H1 (cell line): ENCODE results near the gene PHLPP1. TPM values are rescaled to one million over a fixed set of nuclear protein-coding genes. Genes with fewer than 3 reads are reported as not detected.

ENCODE experiments used
- CTCF ChIA-PET: fragments of 300-600 bp; sonication (Branson Sonifier 250); formaldehyde crosslinking; loops from one replicate; lab custom pipeline; 2021; ENCODE audit not compliant: partially characterized antibody; lab: Charles Lee
- POLR2A ChIA-PET: fragments of 300-600 bp; sonication (Branson Sonifier 250); formaldehyde crosslinking; loops from one replicate; lab custom pipeline; 2021; ENCODE audit warnings: inconsistent platforms; ENCODE audit not compliant: partially characterized antibody; lab: Charles Lee
- DNase-seq, 2 experiments: peaks; one replicate each; pipeline versions ENCODE4 v3.0.0 to v3.0.0-alpha.2; 2010 to 2022; ENCODE audit warnings: low spot score in 2 of 2, low read depth in 1 of 2, mixed read lengths in 1 of 2
- FAIRE-seq: peaks from 2 replicates; lab custom pipeline; 2011; peaks lifted over from hg19 to GRCh38; lab: Jason Lieb, UNC
- H2AFZ ChIP-seq: 2 replicates; pipeline ENCODE4 v1.8.1; 2012; ENCODE audit warnings: low read length, inconsistent platforms
- H2AK5ac ChIP-seq: 2 replicates; pipeline ENCODE4 v1.6.1; 2013; ENCODE audit warnings: low read depth, low read length
- H2BK120ac ChIP-seq: replicated peaks from 2 replicates; pipeline ENCODE3; 2013; ENCODE audit warnings: low read depth, low read length, inconsistent platforms
- H2BK12ac ChIP-seq: 2 replicates; pipeline ENCODE4 v1.6.1; 2013; ENCODE audit warnings: low read depth, low read length
- H2BK15ac ChIP-seq: 2 replicates; pipeline ENCODE4 v1.6.1; 2013; ENCODE audit warnings: low read length
- H2BK20ac ChIP-seq: 2 replicates; pipeline ENCODE4 v1.6.1; 2013; ENCODE audit warnings: low read length
- H2BK5ac ChIP-seq: 2 replicates; pipeline ENCODE4 v1.6.1; 2013; ENCODE audit warnings: low read depth, low read length
- H3K14ac ChIP-seq: 2 replicates; pipeline ENCODE4 v1.6.1; 2013; ENCODE audit warnings: inconsistent platforms; ENCODE audit not compliant: insufficient read length
- H3K18ac ChIP-seq: 2 replicates; pipeline ENCODE4 v1.6.1; 2013; ENCODE audit warnings: low read length; ENCODE audit errors: extremely low read depth
- H3K23ac ChIP-seq: 2 replicates; pipeline ENCODE4 v1.6.1; 2013; ENCODE audit warnings: inconsistent platforms; ENCODE audit not compliant: insufficient read length
- H3K23me2 ChIP-seq: 2 replicates; pipeline ENCODE4 v1.6.1; 2013; ENCODE audit warnings: low read depth, low read length
- H3K27ac ChIP-seq: 2 replicates; pipeline ENCODE4 v1.6.1; 2011; ENCODE audit warnings: low read depth, low read length, inconsistent platforms
- H3K27me3 ChIP-seq, 4 experiments: replicated peaks in 1 of 4; 1 replicate in 1 of 4; 2 replicates in 3 of 4; pipeline versions ENCODE4 v1.6.1 to v1.8.1; 2011 to 2013; ENCODE audit warnings: low read length in 3 of 4, mild to moderate bottlenecking in 3 of 4, inconsistent platforms in 2 of 4, mixed read lengths in 2 of 4, moderate library complexity in 1 of 4; ENCODE audit not compliant: control insufficient read depth in 3 of 4, insufficient read depth in 3 of 4; ENCODE audit errors: extremely low read depth in 1 of 4
- H3K36me3 ChIP-seq, 4 experiments: 2 replicates each; pipeline versions ENCODE4 v1.6.1 to v1.8.1; 2011 to 2013; ENCODE audit warnings: mild to moderate bottlenecking in 4 of 4, low read length in 3 of 4, moderate library complexity in 2 of 4, control low read depth in 1 of 4, inconsistent platforms in 1 of 4; ENCODE audit not compliant: insufficient read depth in 4 of 4, control insufficient read depth in 2 of 4
- H3K4ac ChIP-seq: replicated peaks from 2 replicates; pipeline ENCODE3; 2013; ENCODE audit warnings: low read length, low read depth, mixed read lengths, inconsistent platforms; ENCODE audit not compliant: insufficient read length
- H3K4me1 ChIP-seq, 4 experiments: replicated peaks in 1 of 4; 1 replicate in 1 of 4; 2 replicates in 3 of 4; pipeline versions ENCODE4 v1.6.1 to v1.8.1; 2011 to 2013; ENCODE audit warnings: low read length in 3 of 4, inconsistent platforms in 2 of 4, mixed read lengths in 1 of 4; ENCODE audit not compliant: insufficient read depth in 4 of 4, control insufficient read depth in 3 of 4
- H3K4me2 ChIP-seq, 2 experiments: 2 replicates each; pipeline versions ENCODE4 v1.6.1 to v1.8.1; 2011 to 2013; ENCODE audit warnings: low read depth in 2 of 2, low read length in 2 of 2, control low read depth in 1 of 2, inconsistent platforms in 1 of 2, mild to moderate bottlenecking in 1 of 2; ENCODE audit not compliant: insufficient read depth in 1 of 2
- H3K4me3 ChIP-seq, 4 experiments: fragments of 200-600, 300-600 bp in 1 of 4; sonication (generic), shearing (Covaris generic), sonication (Bioruptor Twin) in 1 of 4; 2 replicates each; pipeline versions ENCODE4 v1.5.1 to v1.8.1; 2011 to 2016; ENCODE audit warnings: low read length in 4 of 4, low read depth in 3 of 4, control low read depth in 2 of 4, inconsistent platforms in 2 of 4, mild to moderate bottlenecking in 2 of 4, mixed read lengths in 1 of 4, moderate library complexity in 1 of 4; ENCODE audit not compliant: insufficient read depth in 2 of 4; ENCODE audit errors: extremely low read depth in 1 of 4
- H3K56ac ChIP-seq: replicated peaks from 2 replicates; pipeline ENCODE3; 2013; ENCODE audit warnings: low read depth, mild to moderate bottlenecking, mixed read lengths, low read length, inconsistent platforms; ENCODE audit not compliant: insufficient read length
- H3K79me1 ChIP-seq: 2 replicates; pipeline ENCODE4 v1.6.1; 2013; ENCODE audit warnings: low read depth, low read length, control low read depth
- H3K79me2 ChIP-seq, 2 experiments: 2 replicates each; pipeline versions ENCODE4 v1.6.1 to v1.8.1; 2012 to 2013; ENCODE audit warnings: low read length in 2 of 2, mild to moderate bottlenecking in 2 of 2, inconsistent platforms in 1 of 2; ENCODE audit not compliant: insufficient read depth in 2 of 2, control insufficient read depth in 1 of 2
- H3K9ac ChIP-seq, 4 experiments: replicated peaks in 1 of 4; 1 replicate in 1 of 4; 2 replicates in 3 of 4; pipeline versions ENCODE4 v1.6.1 to v1.8.1; 2011 to 2013; ENCODE audit warnings: low read depth in 3 of 4, low read length in 3 of 4, control low read depth in 2 of 4, mild to moderate bottlenecking in 2 of 4, moderate library complexity in 2 of 4, inconsistent platforms in 1 of 4; ENCODE audit errors: extremely low read depth in 1 of 4
- H3K9me3 ChIP-seq, 2 experiments: 2 replicates each; pipeline versions ENCODE4 v1.6.1 to v1.8.1; 2012 to 2013; ENCODE audit warnings: mild to moderate bottlenecking in 2 of 2, moderate library complexity in 2 of 2, control low read depth in 1 of 2, inconsistent platforms in 1 of 2, low read depth in 1 of 2, low read length in 1 of 2, mixed read lengths in 1 of 2; ENCODE audit not compliant: insufficient read depth in 2 of 2
- H4K20me1 ChIP-seq, 2 experiments: replicated peaks in 1 of 2; 2 replicates each; pipeline versions ENCODE3 to v1.8.1; 2011 to 2013; ENCODE audit warnings: inconsistent platforms in 2 of 2, low read length in 2 of 2, mild to moderate bottlenecking in 1 of 2; ENCODE audit not compliant: insufficient read depth in 2 of 2, control insufficient read depth in 1 of 2
- H4K5ac ChIP-seq: 2 replicates; pipeline ENCODE4 v1.6.1; 2013; ENCODE audit warnings: low read length, low read depth, mixed read lengths, inconsistent platforms; ENCODE audit not compliant: insufficient read length
- H4K8ac ChIP-seq: 2 replicates; pipeline ENCODE4 v1.8.0; 2013; ENCODE audit warnings: mild to moderate bottlenecking, moderate library complexity, low read length, inconsistent platforms; ENCODE audit not compliant: insufficient read depth; ENCODE audit errors: extremely low read depth
- H4K91ac ChIP-seq: replicated peaks from 2 replicates; pipeline ENCODE3; 2013; ENCODE audit warnings: low read length, mixed read lengths, inconsistent platforms; ENCODE audit not compliant: insufficient read length
- CREB1 ChIP-seq: IDR thresholded peaks from 2 replicates; pipeline ENCODE4 v1.6.1; 2012; ENCODE audit warnings: inconsistent platforms
- HDAC2 ChIP-seq, 2 experiments: fragments of 300-600 bp in 1 of 2; sonication (generic) in 1 of 2; IDR thresholded peaks; 2 replicates each; pipeline ENCODE4 v1.6.1; 2011 to 2012; ENCODE audit warnings: low read depth in 2 of 2, low read length in 2 of 2, mild to moderate bottlenecking in 2 of 2, moderate library complexity in 2 of 2, borderline replicate concordance in 1 of 2, inconsistent platforms in 1 of 2
- POLR2A ChIP-seq, 2 experiments: IDR thresholded peaks; 1 replicate in 1 of 2; 2 replicates in 1 of 2; pipeline ENCODE4 v1.6.1; 2011; ENCODE audit warnings: low read depth in 2 of 2, low read length in 2 of 2, mild to moderate bottlenecking in 2 of 2; ENCODE audit errors: control extremely low read depth in 1 of 2
- RFX5 ChIP-seq: IDR thresholded peaks from 2 replicates; pipeline ENCODE4 v1.6.1; 2011; ENCODE audit warnings: low read depth, low read length, improper control_type of control experiment, borderline replicate concordance
- RXRA ChIP-seq: IDR thresholded peaks from 2 replicates; pipeline ENCODE4 v1.6.1; 2011; ENCODE audit warnings: low read depth, mild to moderate bottlenecking, low read length, moderate library complexity; ENCODE audit not compliant: insufficient read depth
- SAP30 ChIP-seq: fragments of 300-600 bp; sonication (generic); IDR thresholded peaks from 2 replicates; pipeline ENCODE4 v1.7.1; 2012; ENCODE audit warnings: low read length, moderate library complexity, mild to moderate bottlenecking, inconsistent platforms; ENCODE audit not compliant: insufficient read depth, insufficient replicate concordance
- SIN3A ChIP-seq, 2 experiments: IDR thresholded peaks in 1 of 2; conservative IDR thresholded peaks in 1 of 2; 2 replicates each; pipeline ENCODE4 v1.6.1; 2011 to 2012; ENCODE audit warnings: low read length in 2 of 2, improper control_type of control experiment in 1 of 2, low read depth in 1 of 2, mild to moderate bottlenecking in 1 of 2
- SRF ChIP-seq: IDR thresholded peaks from 2 replicates; pipeline ENCODE4 v1.6.1; 2011; ENCODE audit warnings: mild to moderate bottlenecking, low read depth, low read length, moderate library complexity
- TAF1 ChIP-seq: IDR thresholded peaks from 2 replicates; pipeline ENCODE4 v1.6.1; 2011; ENCODE audit warnings: mild to moderate bottlenecking, low read depth, low read length
- TCF12 ChIP-seq: IDR thresholded peaks from 2 replicates; pipeline ENCODE4 v1.6.1; 2011; ENCODE audit warnings: low read depth, mild to moderate bottlenecking, low read length
- WGBS, 2 experiments: shearing (Covaris generic) in 1 of 2; methylation state at CpG; one replicate each; pipeline versions ENCODE4 v1.1.6 to v1.1.7; 2013 to 2015; ENCODE audit warnings: low lambda C conversion rate in 2 of 2, mixed read lengths in 2 of 2, inconsistent platforms in 1 of 2, low coverage in 1 of 2, missing lambda C conversion rate in 1 of 2; ENCODE audit not compliant: insufficient replicate concordance in 2 of 2, insufficient coverage in 1 of 2, insufficient read length in 1 of 2; ENCODE audit errors: extremely low coverage in 1 of 2, missing lambda C conversion rate in 1 of 2; 5-methylcytosine and 5-hydroxymethylcytosine counted together
- polyA plus RNA-seq, 7 experiments: library from polyadenylated mRNA; depleted of rRNA in 3 of 7; stranded (reverse) in 5 of 7; unstranded in 2 of 7; fragments of >200 nt in 5 of 7; fragments of 200-250 nt in 2 of 7; gene quantifications; 1 replicate in 5 of 7; 2 replicates in 1 of 7; 4 replicates in 1 of 7; pipeline versions ENCODE4 v1.2.1 to v1.2.3, GENCODE V29; 2011 to 2013; ENCODE audit warnings: missing spikeins in 2 of 7, mixed read lengths in 2 of 7
- total RNA-seq: library from RNA; stranded (reverse); fragmentation: NEBNext Ultra II Directional; extraction: Animal tissue kit (Norgen Biotek cat#: 25700); gene quantifications from 2 replicates; pipeline ENCODE4 v1.2.1, GENCODE V29; 2021

Gene PHLPP1
- total and polyA plus RNA-seq, 2 of the 8 experiments (the other 6 are each of a cell fraction or from before 2014, with no cell fraction given), result 28.0 to 66.3 TPM

- WGBS, 2 experiments, result 1% methylated on average over 16 of the region's 16 CpGs; no CpG with 5 or more reads in 1 of the 2 experiments
- H4K8ac ChIP-seq, result no peak overlapping the region
- no peaks in the 10 kb centered on the region for H3K79me1 ChIP-seq
- no peak overlapping the region for H3K14ac ChIP-seq
- no peak overlapping the region for H3K56ac ChIP-seq
- no peak overlapping the region for H3K23ac ChIP-seq
- no peak overlapping the region for H4K5ac ChIP-seq
- H3K9me3 ChIP-seq, result no peaks in the 10 kb centered on the region
- no peak overlapping the region for H2BK20ac ChIP-seq
- H2BK12ac ChIP-seq, result no peak overlapping the region
- H2AFZ ChIP-seq, result no peak overlapping the region
- peaks cover 8 to 18% of the 10 kb centered on the region in 2 experiments for H4K20me1 ChIP-seq
- H3K9ac ChIP-seq, result peak overlapping the region in 3 of 4 experiments; percentile 35 to 72 (median 68); a peak in 4 of 7 replicates
- peaks cover 7% of the 10 kb centered on the region for H3K23me2 ChIP-seq
- peak overlapping the region; percentile 63 to 81 (median 76) for H3K4me3 ChIP-seq
- H2BK120ac ChIP-seq, result no peak overlapping the region
- no peak overlapping the region for H3K4ac ChIP-seq
- H3K27ac ChIP-seq, result no peak overlapping the region
- CTCF ChIA-PET, result interaction anchor here (0.6 to 2.4 kb wide), 8 partner anchors 34 to 227 kb away, joined by 3 to 10 read pairs (median 4); no protein-coding TSS in a partner anchor
- H4K91ac ChIP-seq, result peak overlapping the region; percentile 25
- no peak overlapping the region for H3K18ac ChIP-seq
- no peak for DNase-seq
- no peak overlapping the region for H2BK5ac ChIP-seq
- peaks cover 25 to 64% of the 10 kb centered on the region in 2 experiments for H3K79me2 ChIP-seq
- H3K27me3 ChIP-seq, result no peaks in the 10 kb centered on the region
- no peak for FAIRE-seq
- peak overlapping the region; percentile 77 to 88 for H3K4me2 ChIP-seq
- H2BK15ac ChIP-seq, result no peak overlapping the region
- H3K36me3 ChIP-seq, result no peaks in the 10 kb centered on the region
- POLR2A ChIA-PET, result interaction anchor here (0.7 to 2.6 kb wide), 11 partner anchors 11 to 160 kb away, joined by 3 to 15 read pairs (median 4); no protein-coding TSS in a partner anchor
- H2AK5ac ChIP-seq, result no peak overlapping the region
- H3K4me1 ChIP-seq, result peaks cover 0 to 24% (median 8%) of the 10 kb centered on the region in 4 experiments; a peak in 5 of 7 replicates
- TF ChIP-seq RXRA, result no peak
- no peak for TF ChIP-seq CREB1
- TF ChIP-seq HDAC2 (IDR thresholded peaks at IDR 0.05; ENCODE audit: borderline replicate concordance in 1 of 2, low read depth in 2 of 2, low read length in 2 of 2), result 0 out of 4 replicates have a peak, but pooled peaks of 1 of the 2 experiments have one; percentile 42
- peak in 1 of 2 experiments; percentile 35; a peak in 1 of 3 replicates for TF ChIP-seq POLR2A (IDR thresholded peaks at IDR 0.05; ENCODE audit: control extremely low read depth in 1 of 2, low read depth in 2 of 2, low read length in 2 of 2)
- peak; percentile 80 for TF ChIP-seq SAP30
- TF ChIP-seq TAF1, result no peak
- no peak for TF ChIP-seq SRF
- peak; percentile 8 to 36; a peak in 1 of 4 replicates for TF ChIP-seq SIN3A (conservative IDR thresholded peaks at IDR 0.05 in 1 of 2, IDR thresholded peaks at IDR 0.05 in 1 of 2; ENCODE audit: low read depth in 1 of 2, low read length in 2 of 2)
- TF ChIP-seq RFX5, result no peak
- TF ChIP-seq TCF12, result no peak
Observed at GRCh38 chr18:62717169-62717924, 2.0 kb downstream of the PHLPP1 start.
